HG03139 (cell line): ENCODE measurements around the gene HTRA3.

ENCODE experiments used
- ATAC-seq: cut with Tn5 transposase; IDR thresholded peaks from one replicate; pipeline ENCODE4 v1.9.1; 2021; ENCODE audit not compliant: unreplicated experiment

Gene HTRA3

DNA sequence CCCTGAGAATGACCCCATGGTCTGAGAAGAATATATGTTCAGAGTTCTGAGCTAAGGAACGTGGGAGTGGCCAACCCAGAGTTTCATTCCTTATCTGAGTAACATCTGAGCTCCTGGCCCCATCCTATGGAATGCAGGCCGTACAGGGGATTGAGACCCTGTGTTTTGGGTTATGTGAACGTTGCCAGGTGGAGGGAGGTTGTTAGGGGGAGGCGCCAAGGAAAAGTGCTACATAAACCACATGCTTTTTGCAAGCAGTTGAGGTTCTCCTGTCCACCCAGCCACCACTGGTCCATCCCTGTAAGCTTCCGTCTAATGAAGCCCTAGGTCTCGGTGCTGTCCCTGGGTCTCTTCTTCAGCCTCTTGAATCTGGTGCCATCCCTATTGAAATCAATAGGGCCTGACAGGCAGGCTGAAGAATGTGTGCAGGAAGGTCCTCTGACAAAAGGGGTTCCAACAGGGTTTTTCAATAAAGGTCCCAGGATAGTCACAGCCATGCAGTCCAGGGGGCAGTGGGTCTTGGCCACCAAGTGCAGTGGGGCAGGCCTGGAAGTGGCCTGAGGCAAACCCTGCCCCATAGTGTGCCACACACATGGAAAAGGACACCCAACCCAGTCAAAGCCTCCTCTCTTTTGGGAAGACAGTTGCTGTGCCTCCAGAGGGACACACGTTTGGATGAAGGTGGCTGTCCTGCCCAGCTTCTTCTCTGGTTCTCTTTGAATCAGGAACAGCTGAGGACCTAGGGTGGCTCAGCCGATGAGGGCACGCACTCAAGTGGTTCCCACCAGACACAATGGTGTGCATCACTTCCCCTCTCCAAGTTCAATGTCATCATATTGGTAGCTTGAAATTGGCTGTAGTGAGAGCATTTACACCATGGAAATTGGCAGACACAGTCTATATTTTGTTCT is 53.5 kb downstream of the HTRA3 start:
- ATAC-seq = no peak

DNA sequence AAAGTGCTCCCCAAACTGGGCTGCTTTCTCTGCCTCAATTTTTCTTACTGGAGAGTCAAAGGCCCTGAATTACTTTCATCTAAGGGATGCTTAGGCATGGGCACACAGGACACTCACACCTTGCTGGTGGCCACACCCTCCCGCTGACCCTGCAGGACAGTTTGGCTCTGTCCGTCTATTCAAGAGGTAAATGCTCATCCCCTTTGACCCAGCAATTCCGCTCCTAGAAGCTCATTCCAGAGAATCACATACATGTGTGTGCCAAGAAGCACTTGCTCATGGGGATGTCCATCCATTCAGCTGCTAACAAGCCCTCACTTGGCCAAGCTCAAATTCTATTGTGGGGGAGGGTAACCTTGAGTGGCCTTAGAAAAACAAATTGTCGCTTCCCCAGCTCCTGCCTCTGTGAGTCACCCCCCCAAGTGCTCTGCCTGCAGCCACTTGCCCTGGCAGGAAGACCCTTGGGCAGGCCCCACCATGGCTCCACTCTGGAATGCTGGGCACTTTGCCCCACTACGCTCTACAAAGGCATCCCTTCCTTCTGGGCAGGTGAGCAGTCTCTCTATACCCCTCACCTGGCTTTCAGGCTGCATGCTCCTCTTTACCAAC is 54.5 kb downstream of the HTRA3 start:
- ATAC-seq = no peak

DNA sequence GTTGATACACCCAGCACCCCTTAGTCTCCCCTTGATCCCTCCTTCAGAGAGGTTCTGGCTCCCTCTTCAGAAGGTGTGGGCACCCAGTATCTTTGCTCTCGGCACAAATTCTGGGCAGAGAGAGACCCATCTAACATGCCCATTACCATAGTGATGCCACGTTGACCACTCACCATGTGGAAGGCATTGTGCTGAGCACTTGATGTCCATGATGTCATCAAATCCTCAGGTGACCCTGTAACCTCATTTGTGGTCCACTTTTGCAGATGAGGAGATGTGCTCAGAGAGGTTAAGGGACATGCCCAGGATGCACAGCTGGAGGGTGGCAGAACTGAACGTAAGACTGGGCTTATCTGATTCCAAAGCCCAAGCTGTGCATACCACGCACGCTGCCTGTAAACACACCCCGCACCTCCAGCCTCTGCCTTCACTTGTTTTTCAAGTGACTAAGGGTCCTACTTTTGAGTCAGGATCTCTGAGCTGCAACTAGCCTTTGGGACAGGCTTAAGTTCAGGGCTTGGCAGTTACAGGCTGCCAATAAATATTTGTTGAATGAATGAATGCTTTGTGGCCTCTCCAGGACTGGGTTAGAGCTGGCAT is 55.2 kb downstream of the HTRA3 start:
- ATAC-seq = no peak

DNA sequence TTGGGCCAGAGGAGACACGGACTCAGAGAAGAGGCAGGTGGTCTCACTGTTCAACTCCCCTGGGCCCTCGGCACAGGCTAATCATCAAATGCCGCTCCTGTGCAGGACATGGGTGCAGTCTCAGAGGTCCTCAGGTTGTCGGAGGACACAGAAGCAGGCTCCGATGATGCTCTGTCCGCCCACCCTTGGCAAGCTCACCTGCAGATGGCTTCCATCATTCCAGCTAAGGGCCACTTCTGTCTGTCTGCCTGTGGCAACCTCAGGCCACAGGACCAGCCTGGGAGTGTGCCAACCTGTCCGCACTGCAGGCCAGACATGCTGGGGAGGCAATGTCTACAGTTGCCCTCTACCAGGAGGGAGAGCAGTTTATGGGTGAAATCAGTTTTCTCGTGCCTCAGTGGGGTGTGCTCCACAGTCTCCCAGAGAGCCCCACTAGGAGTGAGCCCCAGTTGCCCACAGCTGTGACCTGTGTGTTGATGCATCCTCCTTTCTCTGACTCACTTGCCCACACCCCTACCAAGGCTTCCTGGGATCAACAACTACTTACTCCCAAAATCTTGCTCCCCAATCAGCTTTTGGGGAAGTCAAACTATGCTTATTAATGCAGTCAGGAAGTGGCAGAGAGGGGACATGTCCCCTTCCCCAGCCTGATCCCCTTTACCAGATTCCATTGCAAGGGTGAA is 55.9 kb downstream of the HTRA3 start:
- no peak for ATAC-seq

DNA sequence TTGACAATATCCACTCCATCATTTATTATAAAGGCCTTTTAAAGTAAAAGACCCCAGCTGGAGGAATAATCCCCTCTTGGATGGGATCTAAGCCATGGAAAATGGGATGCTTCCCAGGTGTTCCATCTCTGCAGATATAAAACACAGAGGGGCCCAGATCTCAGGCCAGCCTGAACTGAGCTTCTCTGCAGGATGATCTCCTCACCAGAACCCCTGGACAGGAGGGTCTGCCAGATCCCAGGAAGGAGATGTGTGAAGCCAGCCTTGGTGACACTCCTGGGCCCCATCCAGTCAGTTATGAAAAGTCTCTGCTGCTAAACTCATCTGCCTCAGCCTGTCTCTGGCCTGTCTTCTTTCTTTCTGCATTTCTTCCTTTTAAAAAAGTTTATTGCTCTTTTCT is 56.7 kb downstream of the HTRA3 start:
- no peak for ATAC-seq

DNA sequence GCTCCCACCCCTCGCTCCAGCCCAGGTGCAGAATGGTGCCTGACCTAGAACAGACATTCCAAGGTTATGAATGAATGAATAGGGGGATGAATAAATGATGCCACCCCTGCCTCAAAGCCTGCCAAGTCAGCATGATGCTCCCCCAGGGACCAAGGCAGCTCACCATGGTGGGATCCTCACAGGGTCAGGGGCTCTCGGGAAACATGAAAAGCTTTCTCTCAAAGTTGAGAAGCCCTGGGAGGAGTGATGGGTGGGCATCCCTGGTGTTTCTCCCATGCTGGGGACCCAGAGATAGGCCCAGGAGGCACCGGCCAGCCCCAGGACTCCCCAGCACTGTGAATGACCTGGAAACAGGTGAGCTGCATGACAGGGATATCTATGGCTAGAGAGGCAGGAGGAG is 58.9 kb downstream of the HTRA3 start:
- ATAC-seq = no peak

DNA sequence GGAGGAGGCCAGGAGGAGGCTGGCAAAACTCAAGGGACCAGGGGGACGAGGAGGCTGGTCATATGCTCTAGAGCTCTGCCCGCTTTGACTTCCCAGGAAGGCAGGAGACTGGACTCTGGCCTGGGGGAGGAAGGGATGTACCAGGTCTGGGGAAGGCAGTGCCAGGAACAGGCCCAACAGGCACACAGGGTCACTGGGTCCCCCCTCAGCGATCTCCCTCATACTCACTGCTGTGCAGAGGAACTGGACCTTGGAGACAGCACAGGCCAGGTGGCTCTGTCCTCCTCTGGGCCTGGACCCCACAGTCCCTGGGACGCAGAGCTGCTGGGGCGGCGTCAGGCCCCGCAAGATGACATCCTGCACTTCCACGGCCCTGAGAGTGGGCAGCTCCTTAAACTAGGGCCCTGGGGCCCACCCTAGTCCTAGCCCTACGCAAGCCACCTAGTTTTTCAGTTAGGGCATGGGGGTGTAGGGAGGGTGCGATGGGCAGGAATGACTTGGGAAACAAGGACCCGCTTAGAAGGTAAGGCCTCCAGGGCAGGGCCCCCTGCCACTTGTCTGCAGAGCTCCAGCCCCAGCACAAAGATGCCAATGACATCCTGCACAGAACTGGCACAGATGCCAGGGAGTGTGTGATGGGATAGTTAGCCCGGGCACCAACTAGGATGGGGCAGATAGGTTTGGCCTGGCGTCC is 59.5 kb downstream of the HTRA3 start:
- ATAC-seq = no peak

DNA sequence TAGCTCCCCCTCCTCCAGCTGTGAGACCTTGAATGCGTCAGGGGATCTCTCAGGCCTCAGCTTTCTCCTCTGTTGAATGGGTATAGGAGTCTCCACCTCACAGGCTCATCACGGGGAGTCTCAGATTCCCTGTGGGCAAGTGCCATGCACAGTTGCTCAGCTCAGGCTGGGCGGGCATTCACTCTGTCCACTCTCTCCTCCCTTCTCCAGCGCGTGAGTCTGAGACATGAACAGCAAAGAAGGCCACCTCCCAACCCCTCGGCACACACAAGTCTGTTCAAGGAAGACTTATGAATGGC is 60.0 kb downstream of the HTRA3 start:
- ATAC-seq = no peak

DNA sequence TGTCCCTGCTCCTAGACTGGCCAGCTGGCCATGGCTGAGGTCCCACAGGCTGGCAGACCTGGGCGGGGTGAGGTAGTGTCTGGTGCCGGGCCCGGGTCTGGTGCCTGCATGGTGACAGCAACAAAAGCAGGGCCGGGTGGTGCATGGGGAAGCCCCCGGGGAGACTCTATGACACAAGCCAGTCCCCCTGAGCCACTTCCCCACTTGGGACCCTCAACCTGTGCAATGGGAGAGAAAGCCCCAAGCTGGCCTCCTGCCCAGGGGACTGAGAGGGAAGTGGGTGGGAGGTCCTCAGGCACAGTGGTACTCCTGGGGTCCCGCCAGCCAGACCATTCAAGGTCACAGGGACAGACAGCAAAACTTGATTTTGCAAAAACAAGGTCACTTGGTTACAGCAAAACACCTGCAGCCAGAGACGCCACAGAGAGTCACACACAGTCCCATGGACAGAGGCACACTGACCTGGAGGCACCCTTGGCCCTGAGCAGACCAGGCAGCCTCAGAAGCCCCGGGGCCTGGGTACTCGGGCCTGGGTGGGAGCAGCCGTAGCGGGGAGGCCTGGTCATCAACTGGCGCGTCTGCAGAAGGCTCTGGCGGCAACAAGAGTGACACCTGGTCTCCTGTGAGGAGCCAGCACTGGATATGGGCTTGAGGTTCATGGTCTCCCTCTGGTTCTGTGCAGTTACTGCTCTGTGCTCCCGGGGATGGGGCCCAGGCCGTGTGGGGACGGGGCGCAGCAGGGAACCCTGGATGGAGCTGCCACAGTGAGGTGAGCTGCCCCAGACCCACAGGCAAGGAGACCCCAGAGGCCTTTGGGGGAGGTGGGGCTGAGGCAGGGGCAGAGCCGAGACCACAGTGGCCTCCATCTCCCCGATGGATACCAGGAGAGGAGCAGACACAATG is 60.6 kb downstream of the HTRA3 start:
- ATAC-seq = no peak

DNA sequence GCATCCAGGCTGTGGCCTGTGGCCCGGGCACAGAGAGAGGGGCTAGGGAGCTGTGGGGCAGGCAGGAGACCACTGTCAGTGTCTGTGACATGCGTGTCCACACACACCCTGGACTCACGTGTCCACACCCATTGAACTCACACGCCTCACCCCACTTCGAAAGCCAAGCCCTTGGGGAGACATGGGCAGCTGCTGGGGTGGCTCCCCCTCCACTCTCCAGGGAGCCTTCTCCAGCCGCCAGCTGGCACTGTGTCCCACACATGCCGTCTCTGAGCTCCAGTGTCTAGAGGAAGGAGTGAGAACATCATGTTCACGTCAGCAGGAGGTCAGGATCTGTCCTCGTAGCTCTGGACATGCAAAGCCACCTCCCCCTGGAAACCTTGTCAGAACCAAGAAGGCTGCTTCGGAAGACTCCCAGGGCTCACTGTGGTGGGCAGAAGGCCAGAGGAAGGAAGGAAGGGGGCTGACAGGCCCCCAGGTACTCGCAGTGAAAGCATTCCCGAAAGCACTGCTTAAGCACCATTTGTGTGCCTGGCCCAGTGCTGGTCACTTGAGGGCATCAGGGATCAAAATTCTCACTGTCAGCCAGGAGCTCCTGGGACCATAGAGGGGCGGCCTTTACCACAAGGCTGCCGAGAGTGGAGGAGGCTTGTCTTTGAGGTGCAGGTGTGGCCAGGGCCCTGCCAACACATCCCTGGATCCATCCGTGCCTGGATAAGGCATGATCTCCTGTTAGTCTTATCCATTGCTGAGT is 61.4 kb downstream of the HTRA3 start:
- no peak for ATAC-seq

DNA sequence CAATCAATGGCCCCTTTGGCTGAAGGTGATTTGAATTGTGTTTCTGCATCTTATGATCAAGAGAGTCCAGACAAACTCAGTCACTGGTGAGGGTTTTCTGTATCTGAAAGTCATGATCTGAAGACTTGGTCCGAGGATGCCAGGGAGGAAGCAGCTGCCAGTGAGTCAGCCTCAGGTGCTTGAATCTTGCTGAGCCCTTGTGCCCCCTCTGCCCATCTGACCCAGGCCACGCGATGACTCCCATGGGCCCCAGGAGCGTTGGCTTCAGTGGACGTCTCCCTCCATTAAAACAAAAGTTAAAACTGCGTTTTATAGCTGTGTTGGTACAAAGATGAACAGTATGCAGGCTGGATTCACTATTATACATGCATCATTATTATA is 62.0 kb downstream of the HTRA3 start:
- no peak for ATAC-seq

DNA sequence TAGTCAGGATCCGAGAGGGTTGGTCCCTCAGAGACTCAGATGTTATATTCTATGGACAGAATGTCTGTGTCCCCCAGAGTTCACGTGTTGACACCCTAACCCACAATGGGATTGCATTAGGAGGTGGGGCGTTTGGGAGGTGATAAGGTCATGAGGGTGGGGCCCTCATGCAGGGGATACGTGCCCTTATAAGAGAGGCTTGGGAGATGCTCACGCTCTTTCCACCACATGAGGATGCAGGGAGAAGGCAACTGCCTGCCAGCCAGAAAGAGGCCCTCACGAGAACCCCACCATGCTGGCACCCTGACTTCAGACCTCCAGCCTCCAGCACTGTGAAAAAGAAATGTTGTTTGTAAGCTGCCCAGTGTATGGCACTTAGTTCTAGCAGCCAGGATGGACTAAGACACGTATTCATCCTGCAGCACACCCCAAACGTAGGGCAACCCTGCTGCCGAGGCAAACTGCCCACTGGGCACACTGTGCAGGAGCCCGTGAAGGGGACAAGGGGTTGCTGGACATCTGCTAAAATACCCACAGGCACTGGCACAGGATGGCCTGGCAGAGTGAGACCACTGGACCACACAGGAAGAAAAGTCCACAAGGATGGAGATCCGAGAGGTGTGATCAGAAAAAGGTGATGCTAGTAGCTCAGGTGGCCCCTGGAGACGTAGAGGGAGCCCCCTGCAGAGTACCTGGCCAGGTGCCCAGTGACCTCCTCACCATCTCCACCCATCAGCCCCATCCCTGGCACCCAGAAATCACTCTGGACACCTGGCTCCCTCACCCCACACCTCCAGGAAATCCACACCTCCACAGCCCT is 62.7 kb downstream of the HTRA3 start:
- no peak for ATAC-seq

DNA sequence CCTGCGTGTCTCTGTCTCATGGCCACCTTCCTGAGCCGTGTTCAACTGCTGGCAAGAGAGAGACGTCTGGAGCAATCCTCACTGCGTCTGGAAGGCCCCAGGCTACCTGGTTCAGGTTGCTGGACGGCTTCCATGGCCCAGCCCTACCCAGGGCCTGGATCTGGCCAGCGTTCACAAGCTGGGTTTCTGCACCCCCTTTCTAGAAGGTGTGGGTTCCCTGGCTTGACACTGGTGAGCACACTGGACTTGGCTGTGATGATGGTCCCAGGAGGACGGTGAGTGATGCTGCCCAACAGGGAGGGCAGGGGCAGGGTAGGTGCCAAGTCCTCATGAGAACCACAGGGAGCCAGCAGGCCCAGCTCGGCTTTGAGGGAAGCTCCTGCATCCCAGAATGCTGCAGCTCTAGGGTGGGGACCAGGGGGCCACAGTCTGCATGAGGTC is 63.4 kb downstream of the HTRA3 start:
- no peak for ATAC-seq

DNA sequence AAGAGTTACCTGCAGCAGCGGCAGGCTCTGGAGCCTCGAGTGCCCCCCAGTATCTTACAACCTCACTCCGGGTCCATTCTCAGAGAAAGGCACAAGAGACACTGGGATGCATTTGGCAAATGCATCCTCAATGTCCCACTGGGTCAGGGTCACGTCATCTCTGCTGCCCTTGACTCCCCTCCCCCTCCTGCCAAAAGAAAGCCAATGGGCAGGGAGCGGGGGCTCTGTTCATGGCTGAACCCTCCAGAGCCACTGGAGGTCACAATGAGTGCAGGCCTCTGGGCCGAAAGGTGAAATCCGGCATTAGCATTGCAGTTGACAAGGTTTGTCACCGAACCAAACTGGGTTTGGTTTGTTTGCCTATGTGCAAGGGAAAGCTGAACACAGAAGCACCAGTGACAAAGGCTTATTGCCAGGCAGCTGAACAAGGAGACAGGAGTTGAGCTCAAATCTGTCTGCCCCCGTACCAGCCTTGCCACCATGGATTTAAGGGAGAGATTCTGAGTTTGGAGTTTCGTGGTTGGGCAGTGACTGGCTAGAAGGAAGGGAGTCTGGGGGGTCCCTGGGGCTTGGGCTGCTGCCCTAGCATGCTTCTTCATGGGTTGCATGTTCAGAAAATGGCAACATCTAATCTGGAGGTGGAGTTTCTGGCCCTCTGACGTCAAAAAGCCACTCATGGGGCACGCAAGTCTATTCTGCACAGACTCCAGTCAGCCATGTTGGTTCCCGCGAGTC is 64.3 kb downstream of the HTRA3 start:
- ATAC-seq = no peak

DNA sequence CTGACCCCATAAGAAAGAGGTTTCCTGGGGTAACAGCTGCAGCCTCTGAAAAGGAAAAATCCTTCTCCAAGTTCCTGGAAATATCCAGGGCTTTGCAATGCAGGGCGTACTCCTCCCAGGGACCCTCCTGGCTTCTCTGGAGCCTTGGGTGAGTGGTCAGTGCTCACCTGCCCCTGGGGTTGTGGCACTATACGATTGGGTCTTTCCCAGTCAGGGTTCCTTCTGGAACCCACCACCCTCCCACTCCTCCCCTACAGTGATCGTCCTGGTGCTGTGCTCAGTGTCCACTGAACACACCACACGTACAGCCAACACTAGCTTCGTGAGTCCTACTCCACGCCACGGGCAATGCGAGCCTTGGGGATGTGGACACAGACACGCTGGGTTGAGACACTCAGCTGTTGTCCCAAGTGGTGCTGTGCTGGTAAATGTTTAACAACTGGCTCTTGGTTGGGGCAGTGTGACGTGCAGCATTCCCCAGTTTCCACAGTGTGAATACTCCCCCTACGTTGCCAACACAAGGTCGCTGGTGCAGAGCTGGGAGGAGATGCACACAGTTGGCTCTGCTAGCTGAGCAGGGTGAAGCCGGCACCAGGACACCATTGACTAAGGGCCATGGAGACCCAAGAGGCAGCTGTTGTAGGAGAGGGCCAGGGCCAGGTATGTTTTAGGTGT is 65.4 kb downstream of the HTRA3 start:
- no peak for ATAC-seq

DNA sequence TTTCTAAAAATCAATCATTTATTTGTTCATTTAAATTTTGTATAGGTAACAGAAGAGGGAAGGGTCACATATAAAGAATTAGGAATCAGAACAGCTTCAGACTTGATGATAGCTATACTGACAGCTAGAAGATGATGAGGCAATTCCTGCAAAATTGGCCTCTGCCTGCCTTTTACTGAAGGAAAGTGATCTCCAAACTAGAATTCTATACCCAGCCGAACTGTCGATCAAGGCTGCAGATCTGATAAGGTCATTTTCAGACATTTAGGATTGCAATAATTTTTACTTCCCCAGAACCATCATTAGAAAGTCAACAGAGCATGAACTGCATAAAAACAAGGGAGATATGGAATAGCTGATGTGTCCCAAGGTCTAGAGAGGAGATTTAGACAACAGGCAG is 66.3 kb downstream of the HTRA3 start:
- ATAC-seq = no peak

DNA sequence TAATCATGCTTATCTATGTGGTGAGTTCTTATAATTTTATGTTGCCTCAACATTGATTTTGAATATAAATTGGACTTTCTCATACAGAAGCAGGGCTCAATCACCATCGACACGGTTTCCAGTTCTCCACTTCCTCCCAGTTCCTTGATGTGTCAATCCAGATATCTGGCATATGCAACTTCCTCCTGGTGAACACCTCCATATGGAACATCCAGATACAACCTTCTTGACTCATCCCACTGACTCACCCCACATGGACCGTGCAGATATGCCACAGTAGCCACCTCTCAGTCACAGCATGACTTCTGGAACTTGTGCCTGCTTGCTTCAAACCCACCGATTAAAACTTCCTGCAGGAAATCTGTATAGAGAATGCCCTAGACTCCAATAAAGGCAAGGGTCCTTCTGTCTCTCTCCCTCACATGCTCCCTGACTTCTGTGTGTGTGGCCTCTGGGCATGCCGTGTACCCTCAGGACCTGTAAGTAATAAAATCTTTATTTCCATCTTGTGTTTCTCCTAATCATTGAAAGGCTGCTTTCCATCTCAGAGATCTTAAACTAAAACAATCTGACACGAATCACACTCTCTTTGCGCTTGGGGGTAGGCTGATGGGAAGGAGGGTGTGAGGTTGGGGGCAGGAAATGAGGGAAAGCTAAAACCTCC is 67.0 kb downstream of the HTRA3 start:
- no peak for ATAC-seq
